Stimulated activated CD8-positive, alpha-beta memory T cell treated with anti-CD3 and anti-CD28 coated beads, Interleukin-15, amount 100 ng/mL, for 4 hours (primary cell): Measurements from ENCODE around the gene COX19.
"Not testable (repeated sequence)": the region's sequence is repeated elsewhere in the genome, so short reads cannot be mapped to it uniquely, and the experiment has no call there.

ENCODE experiments used
- DNase-seq, 2 donors: peaks; one replicate each; pipeline ENCODE4 v3.0.0-alpha.2; 2020; ENCODE audit warnings: low read depth in 2 of 2

The COX19 gene

DNA sequence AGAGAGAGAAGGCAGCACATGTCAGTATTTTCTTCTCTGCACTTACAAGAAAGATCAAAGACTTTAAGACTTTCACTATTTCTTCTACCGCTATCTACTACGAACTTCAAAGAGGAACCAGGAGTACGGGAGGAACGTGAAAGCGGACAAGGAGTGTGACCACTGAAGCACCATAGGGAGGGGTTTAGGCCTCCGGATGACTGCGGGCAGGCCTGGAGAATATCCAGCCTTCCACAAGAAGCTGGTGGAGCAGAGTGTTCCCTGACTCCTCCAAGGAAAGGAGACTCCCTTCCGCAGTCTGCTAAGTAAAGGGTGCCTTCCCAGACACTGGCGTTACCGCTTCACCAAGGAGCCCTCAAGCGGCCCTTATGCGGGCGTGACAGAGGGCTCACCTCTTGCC lies 14.4 kb downstream of the COX19 start:
- DNase-seq: not testable (repeated sequence)

DNA sequence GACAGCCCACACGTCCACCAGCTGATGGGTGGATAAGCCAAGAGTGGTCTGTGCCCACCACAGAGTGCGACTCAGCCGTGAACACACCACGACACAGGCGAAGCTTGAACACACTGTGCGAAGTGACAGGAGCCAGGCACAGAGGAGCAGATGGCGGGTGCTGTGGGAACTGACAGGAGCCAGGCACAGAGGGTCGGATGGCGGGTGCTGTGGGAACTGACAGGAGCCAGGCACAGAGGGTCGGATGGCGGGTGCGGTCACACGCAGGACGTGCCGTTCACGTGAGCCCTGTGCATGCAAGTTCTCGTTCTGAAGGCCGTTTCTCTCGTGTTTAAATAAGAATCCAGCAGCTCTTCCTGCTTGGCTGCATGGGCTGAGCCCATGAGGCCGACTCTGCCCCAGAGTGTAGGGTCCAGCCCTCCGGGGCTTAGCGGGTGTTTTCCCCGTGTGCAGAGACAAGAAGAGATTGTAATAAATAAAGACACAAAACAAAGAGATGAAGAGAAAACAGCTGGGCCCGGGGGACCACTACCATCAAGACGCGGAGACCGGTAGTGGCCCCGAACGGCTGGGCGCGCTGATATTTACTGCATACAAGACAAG lies 15.0 kb downstream of the COX19 start:
- DNase-seq: no peak

DNA sequence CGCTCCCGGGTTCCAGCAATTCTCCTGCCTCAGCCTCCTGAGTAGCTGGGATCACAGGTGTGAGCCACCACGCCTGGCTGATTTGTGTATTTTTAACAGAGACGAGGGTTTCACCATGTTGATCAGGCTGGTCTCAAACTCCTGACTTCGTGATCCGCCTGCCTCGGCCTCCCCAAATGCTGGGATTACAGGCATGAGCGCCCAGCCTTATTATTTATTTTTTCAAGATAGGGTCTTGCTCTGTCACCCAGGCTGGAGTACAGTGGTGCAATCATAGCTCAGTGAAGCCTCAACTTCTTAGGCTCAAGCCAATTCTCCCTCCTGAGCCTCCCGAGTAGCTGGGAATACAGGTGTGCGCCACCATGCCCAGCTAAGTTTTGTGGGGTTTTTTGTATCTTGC lies 15.6 kb downstream of the COX19 start:
- not testable (repeated sequence) for DNase-seq

DNA sequence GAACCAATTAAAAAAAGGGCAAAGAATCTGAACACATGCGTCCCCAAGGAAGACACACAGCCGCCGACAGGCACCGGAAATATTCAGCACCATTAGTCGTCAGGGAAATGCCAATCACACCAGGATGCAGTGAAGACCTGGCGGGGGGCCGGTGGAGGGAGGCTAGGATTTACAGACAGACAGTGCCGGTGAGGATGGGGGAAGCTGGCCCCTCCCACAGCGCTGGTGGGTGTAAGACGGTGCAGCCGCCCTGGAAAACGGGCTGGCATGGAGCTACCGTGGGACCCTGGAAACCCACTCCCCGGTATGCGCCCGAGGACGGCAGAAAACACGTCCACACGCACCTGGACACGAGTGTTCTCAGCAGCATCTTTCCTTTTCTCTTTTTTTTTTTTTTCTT lies 16.1 kb downstream of the COX19 start:
- DNase-seq: no peak

DNA sequence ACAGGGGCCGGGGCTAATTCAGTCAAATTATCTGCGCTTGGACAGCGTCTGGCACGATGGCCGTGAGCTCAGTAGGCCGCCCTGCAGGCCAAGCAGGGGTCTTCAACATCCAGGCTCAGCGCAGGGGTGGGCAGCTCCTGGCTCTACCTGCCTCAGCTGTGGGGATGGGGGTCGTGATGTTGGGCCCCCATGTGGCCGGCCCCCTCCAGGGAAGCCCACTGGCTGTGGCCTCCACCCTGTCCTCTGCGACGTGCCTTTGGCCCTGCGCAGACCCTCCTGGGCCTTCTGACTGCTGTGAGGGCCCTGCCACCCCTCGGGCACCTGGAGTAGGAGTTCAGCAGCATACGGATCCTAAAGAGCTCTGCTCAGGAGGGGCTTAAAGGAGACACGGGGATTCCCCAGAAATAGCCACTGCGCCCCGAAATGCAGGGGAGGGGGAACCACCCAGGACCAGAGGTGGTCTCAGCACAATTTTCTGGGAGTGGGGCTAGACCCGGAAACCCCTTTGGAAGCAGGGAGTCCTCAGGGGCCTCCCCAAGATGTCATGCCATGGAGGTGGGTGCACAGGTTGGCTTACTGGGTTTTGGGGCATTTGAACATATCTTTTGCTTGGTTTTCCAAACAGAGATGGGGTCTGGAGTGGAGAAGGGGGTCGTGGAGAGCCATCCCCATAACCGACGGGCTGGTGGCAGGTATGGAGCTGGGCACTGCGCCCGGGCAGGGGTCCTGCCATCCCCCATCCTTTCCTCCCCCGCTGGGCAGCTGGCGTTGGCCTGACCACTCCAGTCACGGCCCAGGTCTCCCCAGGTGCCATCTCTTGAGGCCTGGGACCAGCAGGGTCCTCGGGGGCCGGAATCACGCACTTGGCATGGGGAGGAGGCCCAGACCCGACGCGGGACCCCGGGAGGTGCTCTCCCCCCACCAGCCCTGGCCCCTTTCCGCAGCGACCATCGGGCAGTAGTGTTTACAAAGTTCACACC lies 16.8 kb downstream of the COX19 start:
- DNase-seq: no peak

DNA sequence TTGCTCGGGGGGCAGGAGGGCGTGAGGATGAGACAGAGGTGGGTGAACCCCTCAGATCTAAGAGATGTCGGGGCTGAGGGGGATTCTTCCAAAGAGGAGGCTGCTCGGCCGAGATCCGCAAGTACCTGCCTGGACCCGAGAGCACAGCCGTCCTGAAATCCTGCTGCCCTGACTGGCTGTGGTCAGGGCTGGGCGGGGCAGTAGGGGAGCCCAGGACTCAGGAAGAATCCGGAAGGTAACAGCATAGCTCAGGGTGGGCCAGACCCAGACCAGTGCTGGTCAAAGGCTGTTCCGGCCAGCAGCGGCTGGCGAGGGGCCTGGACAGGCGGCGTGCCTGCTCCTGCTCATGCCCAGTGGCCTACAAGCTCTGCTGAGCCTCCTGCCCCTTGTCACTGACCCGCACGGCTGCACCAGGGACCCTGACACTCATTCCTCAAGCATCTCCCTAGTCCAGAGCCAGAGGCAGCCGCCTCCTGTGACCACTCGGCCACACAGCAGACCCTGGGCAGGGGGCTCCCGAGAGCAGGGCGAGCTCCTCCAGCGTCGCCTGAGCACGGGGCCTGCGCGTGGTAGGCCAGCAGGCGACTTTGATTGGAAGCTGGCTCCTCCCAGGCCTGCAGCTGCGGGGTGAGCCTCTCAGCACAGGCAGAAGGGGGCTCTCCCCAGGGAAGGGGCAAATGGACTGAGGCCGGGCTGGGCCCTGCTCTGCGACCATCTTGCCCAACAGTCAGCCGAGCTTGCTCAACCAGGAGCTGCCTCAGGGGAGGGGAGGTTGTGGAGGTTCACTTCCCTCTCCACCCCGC lies 17.7 kb downstream of the COX19 start:
- DNase-seq: no peak

DNA sequence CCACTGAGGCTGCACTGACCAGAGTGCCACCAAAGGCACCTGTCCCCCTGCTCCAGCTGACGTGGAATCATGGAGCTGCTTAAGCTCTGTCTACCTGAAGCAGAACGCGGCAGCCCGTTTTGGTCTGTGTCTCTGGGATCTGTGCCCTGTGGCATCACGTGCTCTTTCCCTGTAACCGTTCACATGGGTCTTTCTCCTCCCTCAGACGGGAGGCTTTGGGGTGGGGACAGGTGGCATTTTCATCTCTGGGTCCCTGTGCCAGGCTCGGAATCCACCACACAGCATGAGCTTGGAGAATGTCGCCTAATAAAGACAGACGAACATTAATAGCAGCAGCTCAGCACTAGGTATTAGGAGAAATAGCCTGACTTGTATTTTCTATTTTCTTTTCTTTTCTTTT lies 19.3 kb downstream of the COX19 start:
- DNase-seq: no peak

DNA sequence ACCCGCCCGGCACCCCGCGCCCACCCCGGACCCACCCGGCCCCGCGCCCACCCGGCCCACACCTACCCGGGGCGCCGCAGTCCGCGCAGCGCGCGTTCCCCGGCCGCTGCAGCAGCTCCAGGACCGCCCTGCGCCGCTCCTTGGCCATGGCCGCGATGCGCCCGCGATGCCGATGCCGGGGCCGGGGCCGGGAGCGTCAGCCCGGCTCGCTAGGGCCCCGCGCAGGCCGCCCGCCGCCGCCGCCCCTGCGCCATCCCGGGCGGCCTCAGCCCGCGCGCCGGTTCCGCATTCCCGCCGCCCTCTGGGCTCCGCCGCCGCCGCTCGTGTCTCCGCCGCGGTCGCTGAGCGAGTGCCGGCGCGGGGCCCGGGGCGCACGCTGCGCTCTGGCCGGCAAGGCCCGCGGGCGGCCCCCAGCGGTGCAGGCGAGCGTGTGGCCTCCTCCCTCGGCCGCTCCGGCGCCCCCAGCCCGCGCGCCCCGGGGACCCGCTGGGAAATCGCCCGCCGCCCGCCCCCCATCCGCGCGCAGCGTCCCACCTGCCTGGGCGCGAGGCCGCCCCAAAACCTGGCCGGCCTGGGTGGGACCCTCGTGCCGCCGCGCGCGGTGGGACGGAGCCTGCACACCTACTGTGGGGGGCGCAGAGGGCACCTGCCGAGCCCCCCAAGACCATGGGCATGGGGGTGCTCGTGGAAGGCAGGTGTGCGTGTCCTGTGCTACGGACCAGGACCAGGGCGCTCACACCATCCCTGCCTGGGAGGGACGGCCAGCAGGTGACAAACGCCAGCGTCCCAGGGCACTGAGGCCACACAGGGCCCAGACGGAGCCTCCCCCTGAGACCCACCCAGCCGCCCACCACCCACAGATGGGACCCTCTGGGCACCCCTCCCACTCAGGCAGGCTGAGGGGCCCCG lies 20.8 kb downstream of the COX19 start, which contains the start of gene ADAP1:
ADAP1 (minus strand) TSS at position 351 of the 909 bp plus-strand sequence; CDS start at position 148, 203 bp downstream.
- peak in 1 of 2 donors; percentile 47 for DNase-seq

DNA sequence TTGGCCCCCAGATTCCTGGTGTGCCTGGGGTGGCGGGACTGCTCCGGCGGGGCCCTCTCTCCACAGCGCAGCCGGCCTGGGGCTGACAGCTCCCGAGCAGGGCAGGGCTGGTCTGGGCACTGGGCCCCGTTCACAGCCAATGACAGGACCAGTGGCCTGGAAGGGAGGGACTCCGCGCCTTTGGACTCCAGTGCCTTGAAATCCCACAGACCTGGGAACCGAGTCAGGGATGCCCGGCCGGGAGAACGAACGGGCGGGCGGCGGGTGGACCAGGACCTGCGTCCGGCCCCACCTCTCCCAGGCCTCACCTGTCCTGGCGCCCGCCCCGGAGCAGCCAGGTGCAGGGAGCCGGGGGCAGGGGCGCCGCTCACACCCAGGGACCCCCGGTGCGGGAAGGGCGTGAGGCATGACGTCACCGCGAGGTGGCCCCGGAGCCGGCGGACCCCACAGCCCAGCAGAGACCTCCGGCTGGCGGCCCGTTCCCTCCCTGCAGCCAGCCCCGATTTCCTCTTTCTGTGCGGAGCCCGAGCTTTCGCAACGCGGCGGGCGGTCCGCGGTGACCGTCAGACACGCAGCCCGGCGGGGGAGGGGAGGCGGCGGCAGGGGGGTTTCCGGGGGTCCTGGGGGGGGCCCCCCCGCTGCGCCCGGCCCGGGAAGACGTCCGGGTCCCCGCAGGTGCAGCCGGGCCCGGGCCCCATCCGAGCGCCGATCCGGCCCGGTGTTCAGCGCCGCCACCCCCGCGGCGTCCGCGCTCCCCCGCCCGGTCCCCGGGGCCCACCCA lies 21.6 kb downstream of the COX19 start:
- DNase-seq: no peak

DNA sequence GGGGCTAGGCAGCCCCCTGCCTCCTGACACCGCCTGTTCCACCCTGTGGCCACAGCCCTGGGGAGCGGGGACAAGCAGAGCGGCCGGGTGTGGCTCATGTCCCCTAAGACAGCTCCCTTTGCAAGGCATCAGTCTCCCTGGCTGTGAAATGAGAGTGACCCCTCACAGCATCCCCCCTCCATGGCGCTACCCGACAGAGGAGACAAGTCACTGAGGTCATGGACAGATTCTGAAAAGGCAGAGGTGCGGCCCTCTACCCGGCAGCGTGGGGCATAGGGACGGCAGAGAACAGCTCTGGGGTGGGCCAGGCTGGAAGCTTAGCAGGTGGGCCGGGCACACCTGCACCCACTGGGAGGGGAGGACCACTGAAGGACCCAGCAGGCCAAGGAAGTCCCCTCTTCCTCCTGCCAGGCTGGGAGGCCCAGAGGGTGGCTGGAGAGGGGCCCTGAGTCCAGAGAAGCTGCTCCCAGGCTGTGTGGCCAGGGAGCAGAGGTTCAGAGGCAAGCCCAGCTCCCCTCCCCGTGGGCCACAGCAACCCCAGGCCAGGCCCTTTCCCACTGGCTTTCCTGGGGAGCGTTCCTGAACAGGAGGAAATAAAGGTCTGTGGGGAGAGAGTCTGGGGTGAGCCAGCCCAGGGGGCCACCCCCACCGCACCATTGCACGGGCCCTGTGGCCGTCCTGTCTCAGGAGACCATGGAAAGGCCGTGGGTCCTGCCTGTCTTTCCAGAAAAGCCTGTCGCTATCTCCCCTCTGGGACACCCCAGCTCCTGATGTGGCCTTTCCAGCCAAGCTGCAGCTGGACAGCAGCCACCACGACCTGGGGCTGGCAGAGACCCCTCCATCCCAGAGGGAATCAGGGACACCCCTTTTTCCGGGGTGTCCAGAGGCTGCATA lies 22.6 kb downstream of the COX19 start:
- DNase-seq: no peak

DNA sequence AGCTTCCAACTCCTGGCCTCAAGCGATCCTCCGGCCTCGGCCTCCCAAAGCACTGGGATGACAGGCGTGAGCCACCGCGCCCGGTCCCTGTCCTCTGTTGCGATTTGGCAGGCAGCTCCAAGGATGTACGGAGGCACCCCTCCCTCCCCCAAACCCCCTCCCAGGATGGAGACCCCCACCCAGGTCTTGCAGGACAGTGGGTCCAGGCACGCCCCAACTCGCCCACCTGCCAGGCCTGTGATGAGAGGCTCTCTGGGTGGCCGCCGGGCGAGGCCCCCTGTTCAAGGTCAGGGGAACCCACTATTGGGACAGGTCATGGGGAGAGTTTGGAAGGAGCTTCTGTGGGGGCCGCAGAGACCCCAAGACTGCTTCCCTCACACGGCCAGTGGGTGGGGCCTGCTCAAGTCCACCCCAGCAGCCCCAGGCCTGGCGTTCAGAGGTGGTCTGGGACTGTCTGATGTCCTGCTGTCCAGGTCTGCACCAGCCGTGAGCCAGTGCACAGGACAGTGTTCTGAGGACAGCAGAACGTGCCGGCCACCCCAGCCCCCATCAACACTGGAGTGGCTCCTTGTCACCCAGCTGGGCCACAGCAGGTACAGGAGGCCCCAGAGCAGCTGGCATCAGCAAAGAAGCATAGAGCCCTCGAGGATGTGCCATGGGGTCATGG lies 23.3 kb downstream of the COX19 start:
- no peak for DNase-seq

DNA sequence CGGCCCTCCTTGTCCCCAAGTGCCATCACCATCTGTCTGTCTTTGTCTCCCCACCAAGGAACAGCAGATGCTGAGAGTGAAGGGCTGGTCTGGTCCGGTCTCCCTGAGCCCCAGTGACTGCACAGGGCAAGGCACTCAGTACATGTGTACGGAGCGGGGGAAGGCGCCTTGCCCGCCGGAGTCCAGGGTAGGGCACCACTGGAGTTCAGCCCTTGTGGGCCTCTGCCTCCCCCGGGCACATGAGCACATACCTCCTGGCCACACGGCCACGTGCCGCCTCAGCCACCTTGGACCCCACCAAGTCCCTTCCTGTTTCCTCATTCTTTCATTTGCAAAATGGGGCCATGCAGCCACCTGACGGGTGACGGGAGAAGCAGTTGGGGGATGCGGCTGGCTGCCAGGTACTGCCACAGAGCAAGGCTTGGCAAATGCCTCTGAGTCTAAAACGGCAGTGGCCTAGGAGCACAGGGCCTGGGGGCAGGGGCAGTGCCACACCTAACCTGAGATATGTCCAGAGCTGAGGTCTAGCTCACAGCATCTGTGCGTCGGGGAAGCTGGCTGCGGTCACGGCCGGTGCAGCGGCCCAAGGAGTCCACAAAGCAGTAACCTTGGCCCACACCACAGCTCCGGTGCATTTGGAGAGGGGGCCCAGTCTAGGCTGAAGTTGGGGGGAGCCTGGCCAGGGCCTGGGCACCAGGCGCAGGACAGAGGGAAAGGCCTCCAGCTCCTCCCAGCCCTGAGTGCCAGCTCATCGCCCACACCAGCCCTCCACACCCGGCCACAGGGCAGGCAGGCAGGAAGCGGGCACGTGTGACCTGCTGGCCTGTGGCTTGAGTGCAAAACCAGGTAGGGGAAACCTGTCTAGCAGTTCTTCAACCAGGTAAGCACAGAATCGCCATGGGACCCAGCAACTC lies 26.1 kb downstream of the COX19 start:
- no peak for DNase-seq

DNA sequence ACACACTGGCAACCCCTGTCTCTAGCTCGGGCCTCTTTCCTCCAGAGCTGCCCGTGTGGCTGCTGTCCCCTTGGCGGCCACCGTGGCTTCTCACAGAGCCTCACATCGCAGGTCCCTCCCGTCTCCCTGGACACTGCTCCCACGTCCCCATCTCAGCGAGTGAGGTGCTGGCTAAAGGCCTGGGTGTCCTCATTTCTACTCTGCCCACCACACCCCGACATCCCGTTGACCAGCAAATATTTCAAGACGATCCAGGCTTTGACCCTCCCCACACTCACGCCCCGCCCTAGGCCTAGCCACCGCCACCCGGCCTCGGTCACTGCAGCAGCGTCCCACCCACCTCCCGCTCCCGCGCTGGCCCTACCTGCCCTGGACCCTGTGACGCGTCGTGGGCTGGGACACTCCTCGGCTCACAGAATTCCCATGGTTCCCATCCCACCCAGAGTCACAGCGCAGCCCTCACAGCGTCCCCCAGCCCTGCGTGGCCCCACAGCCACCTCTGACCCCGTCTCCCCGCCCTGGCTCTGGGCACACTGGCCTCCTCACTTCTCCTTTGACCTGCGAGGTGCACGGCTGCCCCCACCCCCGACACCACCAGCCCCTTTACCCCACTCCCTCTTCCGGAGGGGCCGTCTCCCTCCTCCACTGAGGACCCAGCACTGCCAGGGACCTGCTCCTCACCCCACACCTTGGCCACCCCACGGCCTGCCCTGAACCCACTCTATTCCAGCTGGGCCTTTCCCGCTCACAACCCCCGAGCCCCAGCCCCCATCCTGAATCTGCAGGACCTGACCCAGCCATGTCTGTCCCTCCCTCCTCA lies 27.7 kb downstream of the COX19 start:
- no peak for DNase-seq

DNA sequence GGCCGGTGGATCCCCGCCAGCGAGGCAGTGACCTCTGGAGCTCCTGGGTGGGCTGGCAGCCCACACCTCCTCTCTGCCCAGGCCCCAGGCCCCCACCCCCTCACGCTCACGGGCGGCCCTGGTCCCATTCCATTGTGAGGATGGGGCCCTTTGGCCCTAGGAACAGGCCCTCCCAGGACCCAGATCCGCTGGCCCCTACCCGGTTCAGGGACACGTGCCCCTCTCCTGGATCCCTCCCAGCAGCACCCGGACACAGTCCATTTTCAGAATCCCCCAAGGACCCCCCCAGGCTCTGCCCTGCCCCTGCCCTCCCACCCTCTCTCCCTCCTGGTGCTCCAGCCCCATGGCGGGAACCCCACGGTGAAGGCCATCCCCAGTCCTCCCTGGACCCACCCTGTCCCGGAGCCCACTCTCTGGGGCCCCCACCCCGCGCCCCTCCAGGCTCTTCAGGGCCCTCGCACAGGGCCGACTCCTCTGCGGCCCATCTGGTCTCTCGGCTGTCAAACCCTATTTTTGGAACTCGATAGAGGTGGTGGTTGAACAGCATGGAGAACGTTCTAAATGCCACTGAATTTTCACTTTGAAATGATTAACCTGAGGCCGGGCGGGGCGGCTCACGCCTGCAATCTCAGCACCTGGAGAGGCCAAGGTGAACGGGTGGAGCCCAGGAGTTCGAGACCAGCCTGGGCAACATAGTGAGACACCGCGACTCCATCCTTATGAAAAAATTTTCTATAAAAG lies 28.9 kb downstream of the COX19 start:
- DNase-seq: no peak

DNA sequence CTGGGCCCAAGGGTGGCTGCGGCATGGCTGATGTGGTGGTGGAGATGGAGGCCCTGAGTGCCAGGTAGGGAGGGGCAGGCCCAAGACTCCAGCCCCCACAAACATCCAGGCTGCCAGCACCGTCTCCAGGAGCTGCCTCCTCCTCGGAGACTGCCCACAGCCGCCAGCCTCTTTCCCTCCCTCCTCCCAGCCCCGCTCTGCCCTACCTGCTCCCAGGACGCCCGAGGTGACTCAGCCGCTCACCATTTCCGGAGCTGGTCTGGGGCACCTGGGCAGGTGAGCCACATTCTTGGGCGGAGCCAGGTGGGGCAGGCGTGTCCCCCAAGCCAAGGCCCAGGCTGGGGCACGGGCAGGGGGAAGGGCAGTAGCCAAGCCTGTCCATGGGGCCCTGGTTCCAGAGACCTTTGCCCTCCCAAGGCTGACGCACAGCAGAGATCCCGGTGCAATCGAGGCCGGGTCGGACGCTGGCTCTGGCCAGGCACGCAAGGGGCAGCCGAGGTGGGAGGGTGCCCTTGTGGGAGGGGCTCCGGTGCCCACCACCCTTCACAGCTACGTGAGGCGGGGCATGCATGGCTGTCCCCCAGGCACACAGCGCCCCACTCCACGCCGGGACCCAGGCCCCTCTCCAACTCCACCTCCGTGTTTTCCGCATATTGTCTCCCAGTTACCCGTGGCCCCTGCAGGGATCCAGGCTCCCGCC lies 29.6 kb downstream of the COX19 start:
- DNase-seq: no peak
